Fibroblast of lung (primary cell): ENCODE measurements around the gene IL22RA2. TPM values are rescaled to one million over a fixed set of nuclear protein-coding genes. Genes with fewer than 3 reads are reported as not detected.

ENCODE experiments used
- DNase-seq, 2 donors: peaks; one replicate each; pipeline versions ENCODE4 v3.0.0 to v3.0.0-alpha.2; 2010; ENCODE audit warnings: low read depth in 2 of 2
- H2AFZ ChIP-seq: 2 replicates; pipeline ENCODE4 v1.5.1; 2012; ENCODE audit warnings: low read length, control low read depth, inconsistent platforms
- H3K27ac ChIP-seq: 2 replicates; pipeline ENCODE4 v1.5.1; 2011; ENCODE audit warnings: low read length, control low read depth; ENCODE audit not compliant: insufficient read depth
- H3K27me3 ChIP-seq: 2 replicates; pipeline ENCODE4 v1.5.1; 2011; ENCODE audit warnings: mild to moderate bottlenecking, low read length; ENCODE audit not compliant: control insufficient read depth, insufficient read depth
- H3K36me3 ChIP-seq: 2 replicates; pipeline ENCODE4 v1.5.1; 2011; ENCODE audit warnings: low read length; ENCODE audit not compliant: control insufficient read depth, insufficient read depth
- H3K4me1 ChIP-seq: 2 replicates; pipeline ENCODE4 v1.5.1; 2011; ENCODE audit warnings: low read length; ENCODE audit not compliant: control insufficient read depth, insufficient read depth; ENCODE audit errors: extremely low read depth
- H3K4me2 ChIP-seq: 2 replicates; pipeline ENCODE4 v1.5.1; 2011; ENCODE audit warnings: low read length, control low read depth; ENCODE audit not compliant: insufficient read depth; ENCODE audit errors: extremely low read depth
- H3K4me3 ChIP-seq, 4 experiments: fragments of 200-600 bp in 1 of 4; sonication (generic) in 1 of 4; replicated peaks in 1 of 4; 2 replicates each; pipeline ENCODE4 v1.5.1; 2011 to 2016; ENCODE audit warnings: low read length in 4 of 4, low read depth in 3 of 4, mild to moderate bottlenecking in 3 of 4, control low read depth in 2 of 4, inconsistent platforms in 1 of 4, mixed read lengths in 1 of 4; ENCODE audit not compliant: insufficient read depth in 1 of 4; ENCODE audit errors: control extremely low read depth in 1 of 4
- H3K79me2 ChIP-seq: 2 replicates; pipeline ENCODE4 v1.5.1; 2012; ENCODE audit warnings: mild to moderate bottlenecking, low read length, inconsistent platforms; ENCODE audit not compliant: control insufficient read depth, insufficient read depth
- H3K9ac ChIP-seq: 2 replicates; pipeline ENCODE4 v1.5.1; 2011; ENCODE audit warnings: mild to moderate bottlenecking, low read length, control low read depth; ENCODE audit not compliant: insufficient read depth
- H3K9me3 ChIP-seq: 2 replicates; pipeline ENCODE4 v1.5.1; 2012; ENCODE audit warnings: low read depth, low read length; ENCODE audit not compliant: control insufficient read depth, insufficient read depth
- H4K20me1 ChIP-seq: 2 replicates; pipeline ENCODE4 v1.5.1; 2011; ENCODE audit warnings: low read length; ENCODE audit not compliant: control insufficient read depth, insufficient read depth; ENCODE audit errors: extremely low read depth
- CTCF ChIP-seq, 2 donors: IDR thresholded peaks in 1 of 2; conservative IDR thresholded peaks in 1 of 2; 1 replicate in 1 of 2; 2 replicates in 1 of 2; pipeline ENCODE4 v1.5.1; 2011 to 2012; ENCODE audit warnings: low read length in 2 of 2, control low read depth in 1 of 2, inconsistent platforms in 1 of 2, low read depth in 1 of 2, mild to moderate bottlenecking in 1 of 2
- EZH2 ChIP-seq: IDR thresholded peaks from 2 replicates; pipeline ENCODE4 v1.5.1; 2012; ENCODE audit warnings: low read length, control low read depth, mild to moderate bottlenecking; ENCODE audit errors: missing control alignments
- polyA plus RNA-seq, 2 donors: library from polyadenylated mRNA; depleted of rRNA in 1 of 2; stranded (reverse) in 1 of 2; unstranded in 1 of 2; fragments of >200 nt; gene quantifications; 2 replicates each; pipeline ENCODE4 v1.2.1, GENCODE V29; 2011 to 2012; ENCODE audit warnings: missing spikeins in 1 of 2
- total RNA-seq: library from RNA; depleted of rRNA; stranded (reverse); fragments of >200 nt; gene quantifications from 2 replicates; pipeline ENCODE4 v1.2.1, GENCODE V29; 2014

Gene IL22RA2
- total and polyA plus RNA-seq, 2 donors (not counting 1 experiment from before 2014, with no cell fraction given) = not detected

GRCh38 chr6:137185290-137185689, 11.8 kb upstream of the IL22RA2 start:
- no peak overlapping the region for H3K9ac ChIP-seq
- no peak overlapping the region for H3K4me3 ChIP-seq

GRCh38 chr6:137182654-137183073, 9.2 kb upstream of the IL22RA2 start:
- DNase-seq = no peak
- TF ChIP-seq CTCF (conservative IDR thresholded peaks at IDR 0.05 in 1 of 2, IDR thresholded peaks at IDR 0.05 in 1 of 2; ENCODE audit: low read depth in 1 of 2, low read length in 2 of 2) = no peak
- no peak for TF ChIP-seq EZH2
- Histone ChIP-seq H3K9ac (no peak overlapping the region), H2AFZ (no peak overlapping the region), H4K20me1 (no peaks in the 10 kb centered on the region), H3K9me3 (no peaks in the 10 kb centered on the region), H3K79me2 (no peaks in the 10 kb centered on the region), H3K4me2 (no peak overlapping the region), H3K4me3 (no peak overlapping the region), H3K4me1 (no peaks in the 10 kb centered on the region), H3K27ac (no peak overlapping the region), H3K36me3 (no peaks in the 10 kb centered on the region), H3K27me3 (no peaks in the 10 kb centered on the region)

More at GRCh38 chr6:137185290-137185689, 11.8 kb upstream of the IL22RA2 start:
- no peak for DNase-seq
- Histone ChIP-seq H3K79me2 (no peaks in the 10 kb centered on the region), H3K4me2 (no peak overlapping the region), H3K36me3 (no peaks in the 10 kb centered on the region), H3K27ac (no peak overlapping the region), H3K9me3 (no peaks in the 10 kb centered on the region), H4K20me1 (no peaks in the 10 kb centered on the region), H2AFZ (no peak overlapping the region), H3K4me1 (no peaks in the 10 kb centered on the region), H3K27me3 (no peaks in the 10 kb centered on the region)
- TF ChIP-seq EZH2 (no peak), CTCF (conservative IDR thresholded peaks at IDR 0.05 in 1 of 2, IDR thresholded peaks at IDR 0.05 in 1 of 2; ENCODE audit: low read depth in 1 of 2, low read length in 2 of 2) (no peak)

DNA sequence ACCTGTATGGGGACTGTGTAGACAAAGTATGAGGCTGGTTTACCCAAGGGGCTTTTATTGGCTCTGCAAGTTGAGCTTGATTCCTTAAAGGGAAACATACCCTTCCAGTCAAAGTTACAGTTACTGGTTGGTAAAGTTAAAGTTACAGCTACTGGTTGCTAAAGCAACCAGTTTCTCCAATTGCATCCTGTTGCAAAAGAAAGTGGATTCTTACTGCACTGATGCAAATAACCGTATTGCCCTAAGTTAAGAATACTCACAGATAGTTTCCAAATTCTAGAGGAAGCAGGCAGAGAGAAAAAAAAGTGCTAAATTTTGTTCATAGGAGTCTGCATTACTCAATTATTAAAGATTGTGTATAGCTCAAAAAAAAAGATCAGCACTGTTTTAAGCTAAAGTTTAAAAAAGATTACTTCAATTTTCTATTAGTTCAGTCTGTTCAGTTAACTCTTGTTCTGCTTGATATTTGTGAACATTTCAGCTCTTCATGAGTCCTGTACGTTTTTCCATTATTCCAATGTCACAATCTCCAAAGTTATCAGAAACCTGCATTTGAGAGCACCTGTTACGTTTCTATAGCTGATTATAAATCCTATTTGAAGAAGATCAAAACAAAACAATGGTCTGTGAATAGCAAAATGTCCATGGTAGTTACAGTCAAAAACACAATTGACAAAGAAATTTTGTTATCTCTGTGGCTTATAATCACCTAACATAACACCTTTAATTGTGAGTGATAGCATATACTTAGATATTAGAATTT, 8.6 kb upstream of the IL22RA2 start:
- DNase-seq = no peak
- H3K27ac ChIP-seq = no peak overlapping the region
- no peaks in the 10 kb centered on the region for H3K27me3 ChIP-seq
- TF ChIP-seq EZH2 = no peak
- no peak for TF ChIP-seq CTCF (conservative IDR thresholded peaks at IDR 0.05 in 1 of 2, IDR thresholded peaks at IDR 0.05 in 1 of 2; ENCODE audit: low read depth in 1 of 2, low read length in 2 of 2)
- no peaks in the 10 kb centered on the region for H3K4me1 ChIP-seq
- no peak overlapping the region for H2AFZ ChIP-seq
- no peak overlapping the region for H3K4me3 ChIP-seq
- H3K79me2 ChIP-seq = no peaks in the 10 kb centered on the region
- H3K4me2 ChIP-seq = no peak overlapping the region
- H3K36me3 ChIP-seq = no peaks in the 10 kb centered on the region
- H3K9me3 ChIP-seq = no peaks in the 10 kb centered on the region
- H4K20me1 ChIP-seq = no peaks in the 10 kb centered on the region
- no peak overlapping the region for H3K9ac ChIP-seq
